ENCODE results near the gene CHCHD6.
A peak's percentile ranks its signal among the peaks of the same experiment; 100 is the strongest.

Gene CHCHD6

DNA sequence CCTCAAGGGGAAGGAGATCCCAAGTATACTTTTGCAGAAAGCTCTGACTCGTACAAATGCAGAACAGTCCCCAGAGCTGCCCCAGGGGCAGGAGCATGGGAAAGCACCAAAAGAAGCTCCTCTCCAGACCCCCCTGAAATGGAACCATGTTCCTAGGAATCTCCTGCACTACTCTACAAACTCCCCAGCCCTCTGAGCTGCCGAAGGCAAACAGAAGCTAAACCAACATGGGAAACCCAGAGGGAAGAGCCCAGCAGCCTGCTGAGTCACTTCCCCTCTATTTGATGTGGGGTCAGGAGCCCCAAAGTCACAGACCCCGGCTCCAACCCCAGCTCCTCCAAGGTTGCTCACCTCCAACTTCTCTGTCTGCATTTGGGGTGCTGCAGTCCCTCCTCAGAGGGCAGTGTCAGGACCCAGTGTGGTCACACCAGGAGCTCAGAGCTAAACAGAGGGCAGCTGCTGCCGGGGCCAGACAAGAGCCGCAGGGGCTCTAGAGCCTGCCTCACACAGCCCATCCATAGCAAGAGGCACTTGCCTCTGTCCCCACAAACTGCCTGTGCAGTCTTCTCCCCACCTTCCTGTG lies 275.1 kb downstream of the CHCHD6 start:
- no peak for DNase-seq (ENCODE audit: low spot score)

GRCh38 chr3:126980266-126980811 lies 276.3 kb downstream of the CHCHD6 start:
- DNase-seq (ENCODE audit: low spot score): no peak

DNA sequence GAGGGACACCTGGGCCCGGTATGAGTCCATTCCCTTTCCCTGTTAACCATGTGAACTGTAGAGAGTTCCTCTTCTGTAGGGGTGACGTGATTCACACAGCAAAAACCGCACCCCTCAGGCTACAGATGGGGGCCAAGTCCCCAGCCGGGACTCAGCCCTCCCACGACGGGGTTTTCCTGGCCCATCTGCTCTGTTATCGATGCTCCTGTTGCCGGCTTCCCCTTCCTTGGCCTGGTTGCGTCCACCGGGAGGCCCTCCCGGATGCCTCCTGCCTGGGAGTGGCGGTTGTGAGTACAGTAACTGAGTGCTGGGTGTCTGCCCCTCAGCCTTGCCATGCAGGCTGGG lies 278.1 kb downstream of the CHCHD6 start:
- no peak for DNase-seq (ENCODE audit: low spot score)

- peak; percentile 88 for DNase-seq (ENCODE audit: low spot score)
Measured at GRCh38 chr3:126982471-126983175, 278.6 kb downstream of the CHCHD6 start, which contains the start of gene PLXNA1. Gene PLXNA1 (plus strand): TSS chr3:126983115. CDS start chr3:126988594, 5,479 bp downstream.

GRCh38 chr3:126983276-126983652 lies 279.2 kb downstream of the CHCHD6 start:
- DNase-seq (ENCODE audit: low spot score): no peak

DNA sequence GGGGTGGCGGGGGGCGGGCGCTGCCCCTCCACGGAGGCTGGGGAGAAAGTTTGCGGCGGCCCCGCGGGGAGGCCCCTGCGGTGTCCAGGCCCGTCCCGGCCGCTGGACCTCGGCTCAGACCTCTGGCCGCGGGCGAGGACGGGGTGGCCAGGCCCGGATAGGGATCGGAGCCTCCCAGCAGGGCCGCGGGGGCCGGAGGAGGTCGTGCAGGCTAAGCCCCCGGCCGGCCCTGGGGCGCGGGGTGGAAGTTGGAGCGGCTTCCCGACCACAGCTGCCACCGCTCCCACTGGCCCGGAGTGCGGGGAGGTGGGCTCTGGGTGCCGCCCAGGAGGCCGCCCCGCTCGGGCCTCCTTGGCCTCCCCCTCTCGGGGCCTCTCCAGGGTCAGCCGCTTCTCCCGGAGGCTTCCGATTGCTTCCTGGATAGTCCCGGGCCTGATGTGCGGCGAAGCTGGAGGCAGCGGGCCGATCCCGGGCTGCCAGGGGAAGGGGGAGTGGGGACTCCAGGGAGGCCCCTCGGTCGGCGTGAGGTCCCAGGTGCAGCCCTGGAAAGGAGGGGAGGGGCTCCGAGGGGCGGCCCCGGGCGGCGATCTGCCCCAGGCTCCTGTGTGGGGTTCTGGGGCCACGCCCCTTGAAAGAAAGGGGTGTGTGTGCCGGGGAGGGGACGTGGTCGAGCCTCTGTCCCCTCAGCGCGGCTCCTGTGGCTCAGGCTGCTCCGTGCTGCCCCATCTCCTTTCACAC lies 279.8 kb downstream of the CHCHD6 start:
- no peak for DNase-seq (ENCODE audit: low spot score)

DNA sequence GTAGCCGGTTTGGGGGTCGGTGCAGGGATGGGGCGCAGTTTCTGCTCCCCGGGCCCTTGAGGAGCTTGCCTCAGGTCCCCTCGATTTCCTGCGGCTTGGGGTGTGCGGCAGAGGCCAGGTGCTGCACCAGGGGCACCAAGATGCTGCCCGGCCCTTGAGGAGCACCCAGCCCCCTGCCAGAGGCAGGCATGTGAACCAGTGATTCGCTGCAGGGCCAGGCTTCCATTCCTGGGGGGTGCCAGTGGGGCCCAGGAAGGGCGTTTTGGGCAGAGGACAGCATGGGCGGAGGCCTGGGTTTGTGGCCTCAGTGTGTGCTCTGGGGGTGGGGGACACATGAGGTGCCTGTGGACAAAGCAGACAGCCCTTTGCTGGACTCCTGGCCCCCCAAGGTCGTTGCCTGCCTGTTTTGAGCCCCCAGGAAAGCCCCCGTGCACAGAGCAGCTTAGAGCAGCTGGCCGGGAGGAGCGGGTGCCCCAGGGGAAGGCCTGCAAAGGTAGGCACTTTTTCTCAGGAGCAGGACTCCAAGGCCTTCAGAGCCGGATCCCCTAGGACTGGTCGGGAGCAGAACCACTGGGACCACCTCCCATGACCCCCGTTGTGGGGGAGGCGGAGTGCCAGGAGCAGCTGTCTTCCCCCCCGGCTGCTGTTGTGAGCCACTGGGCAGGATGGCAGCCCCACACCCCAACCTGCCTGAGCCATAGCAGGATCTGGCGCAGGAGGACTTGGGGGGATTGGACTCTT lies 280.5 kb downstream of the CHCHD6 start:
- DNase-seq (ENCODE audit: low spot score): no peak

GRCh38 chr3:126985132-126985985 lies 281.3 kb downstream of the CHCHD6 start:
- DNase-seq (ENCODE audit: low spot score): no peak

DNA sequence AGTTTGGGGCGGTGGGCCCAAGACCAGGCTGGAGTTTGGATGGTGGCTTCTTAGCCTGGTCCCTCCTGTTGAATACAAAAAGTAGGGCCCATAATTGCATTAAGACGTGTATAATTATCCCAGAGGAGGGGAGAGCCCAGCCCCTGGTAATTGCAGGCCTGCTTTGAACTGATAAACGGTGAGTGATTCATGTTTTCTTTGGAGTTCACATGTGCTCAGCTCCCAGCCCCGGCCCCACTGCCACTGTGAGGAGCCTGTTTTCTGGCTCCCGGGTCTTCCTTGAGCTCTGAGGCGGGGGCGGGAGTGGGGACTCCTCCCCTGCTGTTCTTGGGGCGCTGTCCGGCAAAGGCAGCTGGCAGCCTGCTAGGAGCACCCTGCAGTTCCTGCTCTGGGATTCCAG lies 282.0 kb downstream of the CHCHD6 start:
- no peak for DNase-seq (ENCODE audit: low spot score)

DNA sequence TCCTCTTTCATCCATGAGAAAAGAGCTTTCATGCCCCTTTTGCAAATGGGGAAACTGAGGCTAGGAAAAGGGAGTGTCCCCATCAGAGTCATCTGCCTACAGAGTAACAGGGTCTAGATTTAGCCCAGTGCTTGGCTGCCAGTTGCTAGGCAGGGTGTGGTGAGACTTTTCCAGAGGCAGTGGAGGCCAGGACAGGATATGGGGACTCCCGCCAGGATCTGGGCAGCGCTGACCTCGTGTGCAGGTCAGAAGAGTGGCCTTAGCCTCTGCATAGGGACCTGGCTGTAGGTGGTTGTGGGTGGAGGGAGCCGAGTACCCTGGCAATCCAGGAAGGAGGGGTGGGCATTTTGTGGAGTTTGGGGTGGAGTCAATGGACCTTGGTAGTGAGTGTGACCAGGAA lies 283.1 kb downstream of the CHCHD6 start:
- no peak for DNase-seq (ENCODE audit: low spot score)

DNA sequence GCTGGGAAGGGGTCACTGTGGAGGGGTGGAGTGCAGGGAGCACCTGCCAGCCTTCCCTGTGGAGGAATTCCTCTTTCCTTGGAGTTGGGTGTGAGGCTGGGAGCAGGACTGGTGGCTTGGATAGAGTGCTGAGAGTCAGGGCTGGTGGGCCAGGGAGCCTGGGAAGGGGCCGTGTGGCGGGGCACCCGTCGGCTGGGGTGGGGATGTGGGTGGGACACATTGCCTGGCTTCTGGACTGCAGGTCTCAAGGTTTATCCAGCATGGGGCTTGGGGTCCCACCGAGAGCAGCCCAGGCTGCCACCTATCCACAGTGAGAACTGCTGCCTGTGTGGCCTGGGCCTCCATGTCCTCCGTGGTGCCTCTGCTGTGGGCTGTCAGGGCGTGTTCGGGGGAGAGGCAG lies 283.6 kb downstream of the CHCHD6 start:
- DNase-seq (ENCODE audit: low spot score): no peak

DNA sequence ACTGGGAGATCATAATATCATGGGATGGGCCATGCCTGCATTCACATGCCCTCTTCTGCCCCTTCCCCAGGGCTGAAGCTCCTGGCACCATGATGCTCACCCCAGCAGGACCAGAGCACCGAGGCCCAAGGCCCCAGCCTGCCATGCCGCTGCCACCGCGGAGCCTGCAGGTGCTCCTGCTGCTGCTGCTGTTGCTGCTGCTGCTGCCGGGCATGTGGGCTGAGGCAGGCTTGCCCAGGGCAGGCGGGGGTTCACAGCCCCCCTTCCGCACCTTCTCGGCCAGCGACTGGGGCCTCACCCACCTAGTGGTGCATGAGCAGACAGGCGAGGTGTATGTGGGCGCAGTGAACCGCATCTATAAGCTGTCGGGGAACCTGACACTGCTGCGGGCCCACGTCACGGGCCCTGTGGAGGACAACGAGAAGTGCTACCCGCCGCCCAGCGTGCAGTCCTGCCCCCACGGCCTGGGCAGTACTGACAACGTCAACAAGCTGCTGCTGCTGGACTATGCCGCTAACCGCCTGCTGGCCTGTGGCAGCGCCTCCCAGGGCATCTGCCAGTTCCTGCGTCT lies 284.5 kb downstream of the CHCHD6 start:
- no peak for DNase-seq (ENCODE audit: low spot score)

- DNase-seq (ENCODE audit: low spot score): no peak
Measured at GRCh38 chr3:126989316-126990023, 285.4 kb downstream of the CHCHD6 start.

- no peak for DNase-seq (ENCODE audit: low spot score)
Measured at GRCh38 chr3:126990024-126990700, 286.1 kb downstream of the CHCHD6 start.

DNA sequence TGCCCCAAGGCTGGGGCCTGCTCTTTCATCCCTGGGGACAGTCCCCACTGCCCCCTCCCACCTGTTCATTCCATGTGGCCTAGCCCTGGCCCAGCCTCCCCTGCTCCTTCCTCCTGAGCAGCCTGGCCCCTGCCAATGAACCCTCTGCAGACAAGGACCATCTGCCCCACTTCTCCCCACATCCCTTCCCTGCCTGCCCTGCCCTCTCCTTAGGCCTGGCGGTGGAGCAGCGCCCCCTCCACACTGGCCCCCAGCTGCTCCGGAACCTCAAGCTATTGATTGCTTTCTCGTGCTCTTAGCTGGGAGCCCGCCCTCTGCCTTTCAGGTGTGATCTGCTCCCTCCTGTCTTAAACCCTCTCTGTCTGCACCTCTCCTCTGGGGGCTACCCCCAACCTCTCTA lies 286.9 kb downstream of the CHCHD6 start:
- no peak for DNase-seq (ENCODE audit: low spot score)

GRCh38 chr3:126991366-126992200 lies 287.5 kb downstream of the CHCHD6 start:
- DNase-seq (ENCODE audit: low spot score): no peak

- no peak for DNase-seq (ENCODE audit: low spot score)
Measured at GRCh38 chr3:126992216-126992615, 288.2 kb downstream of the CHCHD6 start.

GRCh38 chr3:126992776-126993175 lies 288.7 kb downstream of the CHCHD6 start:
- no peak for DNase-seq (ENCODE audit: low spot score)

- DNase-seq (ENCODE audit: low spot score): no peak
Measured at GRCh38 chr3:126993436-126993835, 289.4 kb downstream of the CHCHD6 start.
